AG04449 (cell line): ENCODE results near the gene GRAMD4.

Experiments
- CTCF ChIA-PET: fragments of 350-600 bp; formaldehyde crosslinking; extraction: SDS; loops from one replicate; lab custom pipeline; 2021; ENCODE audit warnings: antibody characterized with exemption; lab: Yijun Ruan, JAX
- POLR2A ChIA-PET: fragments of 400-600, 350-600 bp; formaldehyde crosslinking; extraction: SDS; loops from one replicate; lab custom pipeline; 2020; ENCODE audit warnings: antibody characterized with exemption, inconsistent platforms; lab: Yijun Ruan, JAX
- DNase-seq: peaks from one replicate; pipeline ENCODE4 v3.0.0-alpha.2; 2010; ENCODE audit warnings: low read depth, low spot score
- H3K4me3 ChIP-seq: 2 replicates; pipeline ENCODE4 v1.5.1; 2011; ENCODE audit warnings: low read depth, mild to moderate bottlenecking, control low read depth, low read length
- TF ChIP-seq, protein P1 (sequence below): IDR thresholded peaks from one replicate; pipeline ENCODE4 v1.5.1; 2011; ENCODE audit warnings: mild to moderate bottlenecking, moderate library complexity, low read length, control low read depth, inconsistent platforms; ENCODE audit not compliant: insufficient read depth; ENCODE audit errors: missing control alignments

GRAMD4 gene

GRCh38 chr22:46609724-46610201 is 10.4 kb upstream of the GRAMD4 start:
- ChIA-PET CTCF (no interaction called here), POLR2A (no interaction called here)
- TF ChIP-seq, protein P1, sequence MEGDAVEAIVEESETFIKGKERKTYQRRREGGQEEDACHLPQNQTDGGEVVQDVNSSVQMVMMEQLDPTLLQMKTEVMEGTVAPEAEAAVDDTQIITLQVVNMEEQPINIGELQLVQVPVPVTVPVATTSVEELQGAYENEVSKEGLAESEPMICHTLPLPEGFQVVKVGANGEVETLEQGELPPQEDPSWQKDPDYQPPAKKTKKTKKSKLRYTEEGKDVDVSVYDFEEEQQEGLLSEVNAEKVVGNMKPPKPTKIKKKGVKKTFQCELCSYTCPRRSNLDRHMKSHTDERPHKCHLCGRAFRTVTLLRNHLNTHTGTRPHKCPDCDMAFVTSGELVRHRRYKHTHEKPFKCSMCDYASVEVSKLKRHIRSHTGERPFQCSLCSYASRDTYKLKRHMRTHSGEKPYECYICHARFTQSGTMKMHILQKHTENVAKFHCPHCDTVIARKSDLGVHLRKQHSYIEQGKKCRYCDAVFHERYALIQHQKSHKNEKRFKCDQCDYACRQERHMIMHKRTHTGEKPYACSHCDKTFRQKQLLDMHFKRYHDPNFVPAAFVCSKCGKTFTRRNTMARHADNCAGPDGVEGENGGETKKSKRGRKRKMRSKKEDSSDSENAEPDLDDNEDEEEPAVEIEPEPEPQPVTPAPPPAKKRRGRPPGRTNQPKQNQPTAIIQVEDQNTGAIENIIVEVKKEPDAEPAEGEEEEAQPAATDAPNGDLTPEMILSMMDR: no peak

GRCh38 chr22:46610356-46610755 is 9.8 kb upstream of the GRAMD4 start:
- DNase-seq: no peak

More at GRCh38 chr22:46609724-46610201, 10.4 kb upstream of the GRAMD4 start:
- DNase-seq: no peak
- H3K4me3 ChIP-seq: no peak overlapping the region

DNA sequence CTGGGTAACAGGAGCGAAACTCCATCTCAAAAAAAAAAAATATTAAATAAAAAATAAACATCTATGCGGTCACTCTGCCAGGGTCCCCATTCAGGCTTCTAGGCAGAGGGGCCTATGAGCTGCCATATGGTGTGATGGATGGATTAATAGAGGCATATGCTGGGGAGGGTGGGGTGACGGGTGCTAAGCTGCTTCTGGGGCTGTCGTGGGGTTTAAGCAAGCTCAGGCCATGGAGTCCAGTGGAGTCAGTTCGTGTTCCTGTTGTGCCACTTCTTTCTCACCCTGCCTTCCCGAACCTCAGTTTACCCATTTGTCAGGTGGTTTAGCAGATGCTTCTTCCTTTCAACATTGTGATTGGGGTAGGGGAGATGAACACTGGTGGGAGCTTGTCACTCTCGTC is 9.0 kb upstream of the GRAMD4 start:
- TF ChIP-seq, protein P1: no peak
- no peak overlapping the region for H3K4me3 ChIP-seq
- no peak for DNase-seq
- CTCF ChIA-PET: no interaction called here
- POLR2A ChIA-PET: no interaction called here

More at GRCh38 chr22:46610356-46610755, 9.8 kb upstream of the GRAMD4 start:
- H3K4me3 ChIP-seq: no peak overlapping the region
- CTCF ChIA-PET: no interaction called here
- POLR2A ChIA-PET: no interaction called here
- TF ChIP-seq, protein P1: no peak

DNA sequence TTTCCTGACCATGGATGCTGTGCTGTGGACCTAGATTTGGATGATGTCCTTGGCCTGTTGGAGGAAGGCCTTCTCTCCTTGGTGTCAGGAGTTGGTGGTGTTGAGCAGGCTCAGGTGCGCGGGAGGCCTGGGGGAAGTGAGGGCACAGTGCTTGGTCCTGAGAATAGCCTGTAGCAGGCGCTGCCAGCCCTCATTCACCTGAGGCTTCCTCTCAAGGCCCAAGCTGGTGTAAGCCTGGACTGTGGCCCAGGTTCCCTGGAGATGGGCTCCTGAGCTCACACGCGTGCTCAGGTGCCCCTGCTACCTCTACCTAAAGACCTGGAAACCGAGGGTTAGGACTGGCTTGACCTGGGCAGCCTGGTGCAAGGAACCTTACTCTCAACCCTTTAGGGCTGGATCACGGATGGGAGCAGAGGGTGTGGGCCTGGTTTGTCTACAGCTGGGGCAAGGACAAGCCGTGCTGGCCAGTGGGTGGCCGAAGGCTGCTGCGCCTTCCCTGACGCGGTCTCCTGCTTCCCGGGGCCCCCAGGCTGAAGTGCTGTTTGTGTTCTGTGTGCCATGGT is 7.8 kb upstream of the GRAMD4 start:
- POLR2A ChIA-PET: no interaction called here
- H3K4me3 ChIP-seq: no peak overlapping the region
- CTCF ChIA-PET: interaction anchor here (1.4 kb wide), 1 partner anchor 13 kb away, joined by 4 read pairs; no protein-coding TSS in a partner anchor
- DNase-seq: no peak
- TF ChIP-seq, protein P1: no peak

- no peak for DNase-seq
- H3K4me3 ChIP-seq: no peak overlapping the region
- POLR2A ChIA-PET: no interaction called here
- CTCF ChIA-PET: interaction anchor here (1.4 kb wide), 1 partner anchor 14 kb away, joined by 4 read pairs; no protein-coding TSS in a partner anchor
- TF ChIP-seq, protein P1: no peak
Measured at GRCh38 chr22:46612904-46613605, 7.1 kb upstream of the GRAMD4 start.

DNA sequence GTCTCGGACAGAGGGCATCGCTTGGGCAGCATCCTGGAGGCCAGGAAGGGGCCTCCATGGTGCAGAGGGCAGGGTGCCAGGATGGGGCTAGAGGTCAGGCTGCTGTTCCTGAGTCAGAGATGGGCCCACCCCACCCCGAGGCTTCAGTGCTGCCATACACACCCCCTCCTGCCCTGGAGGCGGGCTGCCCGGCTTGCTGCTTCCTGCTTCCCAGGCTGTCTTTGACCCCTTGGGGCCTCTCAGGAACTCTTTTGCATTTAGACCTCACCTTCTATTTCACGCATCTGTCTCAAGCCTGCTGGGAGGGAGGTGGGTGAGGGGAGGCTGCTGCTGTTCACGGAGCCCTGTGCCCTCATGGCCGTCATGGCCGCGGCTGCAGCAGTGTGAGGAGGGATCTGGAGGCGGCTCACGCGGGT is 6.6 kb upstream of the GRAMD4 start:
- TF ChIP-seq, protein P1: no peak
- no peak for DNase-seq
- CTCF ChIA-PET: no interaction called here
- H3K4me3 ChIP-seq: no peak overlapping the region
- POLR2A ChIA-PET: no interaction called here
